ENCODE measurements around the gene PHPT1. TPM values are rescaled to one million over a fixed set of nuclear protein-coding genes. Genes with fewer than 3 reads are reported as not detected.
"Not testable (repeated sequence)": the region's sequence is repeated elsewhere in the genome, so short reads cannot be mapped to it uniquely, and the experiment has no call there.

The PHPT1 gene
- 312 TPM for polyA plus RNA-seq
- long read RNA-seq, donor 1, transcript PHPT1-204 (2 exons, 627 nt) = minor isoform, 27 of 127 reads
- long read RNA-seq, donor 1, transcript PHPT1-206 (4 exons, 618 nt) = minor isoform, 7 of 127 reads
- long read RNA-seq, donor 1, transcript PHPT1-201 (3 exons, 890 nt) = major isoform, 85 of 127 reads
- long read RNA-seq, donor 1, transcript PHPT1-205 (3 exons, 1,316 nt) = minor isoform, 8 of 127 reads
- long read RNA-seq, donor 1, partial matches to known transcripts = 0 of 127 reads
- long read RNA-seq, donor 1, other reads (novel, unspliced or antisense) = 0 of 127 reads
- long read RNA-seq, donor 2, transcript PHPT1-205 (3 exons, 1,316 nt) = minor isoform, 11 of 307 reads
- long read RNA-seq, donor 2, transcript PHPT1-206 (4 exons, 618 nt) = minor isoform, 21 of 307 reads
- long read RNA-seq, donor 2, transcript PHPT1-204 (2 exons, 627 nt) = minor isoform, 28 of 307 reads
- long read RNA-seq, donor 2, transcript PHPT1-201 (3 exons, 890 nt) = major isoform, 215 of 307 reads
- long read RNA-seq, donor 2, partial matches to known transcripts = 19 of 307 reads
- long read RNA-seq, donor 2, other reads (novel, unspliced or antisense) = 8 of 307 reads
- long read RNA-seq, donor 3 = 0 reads
- long read RNA-seq, donor 4, transcript PHPT1-201 (3 exons, 890 nt) = major isoform, 20 of 34 reads
- long read RNA-seq, donor 4, transcript PHPT1-204 (2 exons, 627 nt) = minor isoform, 8 of 34 reads
- long read RNA-seq, donor 4, partial matches to known transcripts = 0 of 34 reads
- long read RNA-seq, donor 4, other reads (novel, unspliced or antisense) = 0 of 34 reads
- long read RNA-seq, donor 5, transcript PHPT1-201 (3 exons, 890 nt) = major isoform, 103 of 156 reads
- long read RNA-seq, donor 5, transcript PHPT1-205 (3 exons, 1,316 nt) = minor isoform, 11 of 156 reads
- long read RNA-seq, donor 5, transcript PHPT1-204 (2 exons, 627 nt) = minor isoform, 20 of 156 reads
- long read RNA-seq, donor 5, transcript PHPT1-206 (4 exons, 618 nt) = minor isoform, 8 of 156 reads
- long read RNA-seq, donor 5, partial matches to known transcripts = 7 of 156 reads
- long read RNA-seq, donor 5, other reads (novel, unspliced or antisense) = 0 of 156 reads
- long read RNA-seq, donor 6, transcript PHPT1-206 (4 exons, 618 nt) = minor isoform, 9 of 1,090 reads
- long read RNA-seq, donor 6, transcript PHPT1-204 (2 exons, 627 nt) = minor isoform, 68 of 1,090 reads
- long read RNA-seq, donor 6, transcript PHPT1-203 (4 exons, 619 nt) = minor isoform, 9 of 1,090 reads
- long read RNA-seq, donor 6, transcript PHPT1-201 (3 exons, 890 nt) = major isoform, 149 of 1,090 reads
- long read RNA-seq, donor 6, partial matches to known transcripts = 252 of 1,090 reads
- long read RNA-seq, donor 6, other reads (novel, unspliced or antisense) = 598 of 1,090 reads
- long read RNA-seq, donor 7, transcript PHPT1-205 (3 exons, 1,316 nt) = minor isoform, 7 of 132 reads
- long read RNA-seq, donor 7, transcript PHPT1-204 (2 exons, 627 nt) = minor isoform, 16 of 132 reads
- long read RNA-seq, donor 7, transcript PHPT1-201 (3 exons, 890 nt) = major isoform, 98 of 132 reads
- long read RNA-seq, donor 7, partial matches to known transcripts = 7 of 132 reads
- long read RNA-seq, donor 7, other reads (novel, unspliced or antisense) = 0 of 132 reads
- long read RNA-seq, donor 8, transcript PHPT1-204 (2 exons, 627 nt) = minor isoform, 70 of 347 reads
- long read RNA-seq, donor 8, transcript PHPT1-206 (4 exons, 618 nt) = minor isoform, 16 of 347 reads
- long read RNA-seq, donor 8, transcript PHPT1-201 (3 exons, 890 nt) = major isoform, 224 of 347 reads
- long read RNA-seq, donor 8, transcript PHPT1-205 (3 exons, 1,316 nt) = minor isoform, 10 of 347 reads
- long read RNA-seq, donor 8, partial matches to known transcripts = 20 of 347 reads
- long read RNA-seq, donor 8, other reads (novel, unspliced or antisense) = 0 of 347 reads
- long read RNA-seq, donor 9, transcript PHPT1-206 (4 exons, 618 nt) = minor isoform, 16 of 280 reads
- long read RNA-seq, donor 9, transcript PHPT1-205 (3 exons, 1,316 nt) = minor isoform, 7 of 280 reads
- long read RNA-seq, donor 9, transcript PHPT1-201 (3 exons, 890 nt) = major isoform, 183 of 280 reads
- long read RNA-seq, donor 9, transcript PHPT1-204 (2 exons, 627 nt) = minor isoform, 48 of 280 reads
- long read RNA-seq, donor 9, partial matches to known transcripts = 16 of 280 reads
- long read RNA-seq, donor 9, other reads (novel, unspliced or antisense) = 6 of 280 reads
- long read RNA-seq, donor 10, transcript PHPT1-201 (3 exons, 890 nt) = major isoform, 165 of 272 reads
- long read RNA-seq, donor 10, transcript PHPT1-204 (2 exons, 627 nt) = minor isoform, 67 of 272 reads
- long read RNA-seq, donor 10, transcript PHPT1-205 (3 exons, 1,316 nt) = minor isoform, 10 of 272 reads
- long read RNA-seq, donor 10, transcript PHPT1-206 (4 exons, 618 nt) = minor isoform, 6 of 272 reads
- long read RNA-seq, donor 10, partial matches to known transcripts = 23 of 272 reads
- long read RNA-seq, donor 10, other reads (novel, unspliced or antisense) = 0 of 272 reads
- long read RNA-seq, donor 11, transcript PHPT1-206 (4 exons, 618 nt) = minor isoform, 10 of 176 reads
- long read RNA-seq, donor 11, transcript PHPT1-201 (3 exons, 890 nt) = major isoform, 121 of 176 reads
- long read RNA-seq, donor 11, transcript PHPT1-204 (2 exons, 627 nt) = minor isoform, 23 of 176 reads
- long read RNA-seq, donor 11, partial matches to known transcripts = 16 of 176 reads
- long read RNA-seq, donor 11, other reads (novel, unspliced or antisense) = 0 of 176 reads

DNA sequence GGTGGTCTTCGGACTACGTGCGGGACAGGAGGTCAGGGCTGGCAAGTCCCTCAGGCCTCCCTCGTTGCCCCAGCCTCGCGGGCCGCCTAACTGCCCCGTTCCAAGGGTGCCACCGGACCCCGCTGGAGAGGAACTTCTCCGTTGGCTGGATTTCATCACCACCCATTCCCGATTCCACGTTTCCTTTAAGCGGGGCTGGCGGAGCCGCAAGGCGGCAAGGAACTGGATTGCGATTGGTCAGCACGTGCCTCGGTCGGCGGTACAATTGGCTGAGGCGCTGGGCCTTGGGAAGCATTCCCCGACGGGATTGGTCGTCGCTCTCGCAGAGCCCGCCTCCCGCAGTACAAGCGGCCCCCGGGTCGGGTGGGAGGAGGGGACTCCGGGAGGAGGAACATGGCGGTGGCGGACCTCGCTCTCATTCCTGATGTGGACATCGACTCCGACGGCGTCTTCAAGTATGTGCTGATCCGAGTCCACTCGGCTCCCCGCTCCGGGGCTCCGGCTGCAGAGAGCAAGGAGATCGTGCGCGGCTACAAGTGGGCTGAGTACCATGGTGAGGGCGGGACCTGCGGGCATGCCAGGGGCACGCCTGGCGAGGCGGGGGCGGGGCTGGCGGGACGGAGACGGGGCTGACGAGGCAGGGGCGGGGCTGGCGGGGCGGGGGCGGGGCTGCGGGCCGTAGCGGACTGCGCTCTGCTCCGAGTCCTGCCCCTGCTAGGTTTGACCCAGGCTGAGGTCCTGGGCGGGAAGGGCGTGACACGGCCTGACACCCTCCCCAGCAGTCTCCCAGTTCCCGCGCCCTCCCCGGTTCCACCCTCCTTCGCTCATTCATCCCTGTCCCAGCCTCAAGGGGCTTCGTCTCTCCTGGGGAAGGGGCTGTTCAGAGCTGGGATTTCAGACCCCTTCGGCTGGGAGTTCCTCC, at the start of gene PHPT1:
TSS of gene PHPT1 (plus strand) at position 372 of the 922 bp plus-strand sequence. CDS start at position 394, 22 bp downstream.
- Histone ChIP-seq H3K4me3 (ENCODE audit: low read length) (peak within 1 kb of the TSS; percentile 100), H3K36me3 (ENCODE audit: control insufficient read depth, insufficient read depth, low read length) (peaks cover 36% of the 10 kb centered on the region), H3K27me3 (ENCODE audit: control insufficient read depth, insufficient read depth, low read length) (peaks cover 28% of the 10 kb centered on the region), H3K9me3 (ENCODE audit: control insufficient read depth, low read depth, low read length) (peaks cover 30% of the 10 kb centered on the region), H3K4me1 (ENCODE audit: control insufficient read depth, insufficient read depth, low read length) (peaks cover 49% of the 10 kb centered on the region), H3K27ac (ENCODE audit: low read length) (peak within 1 kb of the TSS; percentile 100)
- peak; percentile 99 for DNase-seq
- 0% methylated on average over 2 of the region's 77 CpGs for WGBS (ENCODE audit: insufficient coverage, low lambda C conversion rate)

DNA sequence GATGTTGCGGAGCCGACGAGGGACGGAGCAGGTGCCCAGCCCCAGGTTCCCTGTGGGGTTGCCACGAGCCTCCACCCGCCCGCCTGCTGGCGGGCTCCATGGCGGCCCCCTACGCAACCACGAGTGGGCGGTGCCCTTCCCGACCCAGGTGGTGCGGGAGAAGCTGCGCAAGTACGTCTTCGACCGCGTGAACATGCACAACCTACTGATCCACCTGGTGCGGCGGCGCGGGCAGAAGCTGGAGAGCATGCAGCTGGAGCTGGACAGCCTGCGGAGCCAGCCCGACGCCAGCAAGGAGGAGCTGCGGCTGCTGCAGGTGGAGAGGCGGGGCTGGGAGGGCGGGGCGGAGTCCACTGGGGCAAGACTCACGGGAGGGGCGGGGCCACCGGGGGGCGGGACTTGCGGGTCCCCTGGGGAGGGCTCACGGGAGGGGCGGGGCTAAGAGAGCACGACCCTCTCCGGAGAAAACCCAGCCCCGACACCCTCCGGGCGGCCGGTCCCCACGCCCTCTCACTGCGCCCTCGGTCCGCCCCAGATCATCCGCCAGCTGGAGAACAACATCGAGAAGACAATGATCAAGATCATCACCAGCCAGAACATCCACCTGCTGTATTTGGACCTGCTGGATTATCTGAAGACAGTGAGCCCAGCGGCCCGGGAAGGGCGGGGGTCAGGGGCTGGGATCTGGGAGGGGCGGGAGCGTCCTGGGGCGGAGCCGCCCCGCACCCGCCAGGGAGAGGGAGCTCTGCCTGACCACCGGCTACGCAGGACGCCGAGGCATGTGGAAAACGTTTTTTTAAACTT, 49.2 kb upstream of the PHPT1 start:
- DNase-seq = peak; percentile 84 to 92
- H3K27ac ChIP-seq (ENCODE audit: low read length) = peak overlapping the region; percentile 96
- H3K36me3 ChIP-seq (ENCODE audit: control insufficient read depth, insufficient read depth, low read length) = no peaks in the 10 kb centered on the region
- no CpG with 5 or more reads among the region's 63 CpGs for WGBS (ENCODE audit: insufficient coverage, low lambda C conversion rate)
- H3K27me3 ChIP-seq (ENCODE audit: control insufficient read depth, insufficient read depth, low read length) = peaks cover 21% of the 10 kb centered on the region
- peak overlapping the region; percentile 68 for H3K4me3 ChIP-seq (ENCODE audit: low read length)
- peaks cover 13% of the 10 kb centered on the region for H3K9me3 ChIP-seq (ENCODE audit: control insufficient read depth, low read depth, low read length)
- H3K4me1 ChIP-seq (ENCODE audit: control insufficient read depth, insufficient read depth, low read length) = peaks cover 54% of the 10 kb centered on the region

DNA sequence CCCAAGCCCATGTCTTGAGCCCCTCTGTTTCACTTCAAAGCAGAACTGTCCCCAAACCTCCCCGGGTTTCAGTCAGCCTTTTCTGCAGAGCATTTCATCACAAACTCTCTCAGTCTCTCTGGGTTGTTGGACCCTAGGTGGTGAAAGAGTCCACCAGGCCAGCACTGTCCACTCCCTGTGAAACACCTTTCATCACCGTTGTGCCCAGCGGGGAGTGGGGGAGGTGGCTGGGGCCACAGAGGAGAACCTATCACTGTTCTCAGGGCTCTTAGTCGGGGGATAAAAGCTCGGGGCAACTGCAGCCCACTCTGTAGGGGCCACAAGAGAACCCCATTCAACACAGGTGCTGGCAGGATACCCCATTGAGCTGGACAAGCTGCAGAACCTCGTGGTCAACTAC, 46.9 kb upstream of the PHPT1 start:
- DNase-seq = no peak
- Histone ChIP-seq H3K4me3 (ENCODE audit: low read length) (no peak overlapping the region), H3K27me3 (ENCODE audit: control insufficient read depth, insufficient read depth, low read length) (peaks cover 21% of the 10 kb centered on the region), H3K4me1 (ENCODE audit: control insufficient read depth, insufficient read depth, low read length) (peaks cover 42% of the 10 kb centered on the region), H3K36me3 (ENCODE audit: control insufficient read depth, insufficient read depth, low read length) (peaks cover 15% of the 10 kb centered on the region), H3K9me3 (ENCODE audit: control insufficient read depth, low read depth, low read length) (peaks cover 13% of the 10 kb centered on the region), H3K27ac (ENCODE audit: low read length) (no peak overlapping the region)
- WGBS (ENCODE audit: insufficient coverage, low lambda C conversion rate) = no CpG with 5 or more reads among the region's 6 CpGs

DNA sequence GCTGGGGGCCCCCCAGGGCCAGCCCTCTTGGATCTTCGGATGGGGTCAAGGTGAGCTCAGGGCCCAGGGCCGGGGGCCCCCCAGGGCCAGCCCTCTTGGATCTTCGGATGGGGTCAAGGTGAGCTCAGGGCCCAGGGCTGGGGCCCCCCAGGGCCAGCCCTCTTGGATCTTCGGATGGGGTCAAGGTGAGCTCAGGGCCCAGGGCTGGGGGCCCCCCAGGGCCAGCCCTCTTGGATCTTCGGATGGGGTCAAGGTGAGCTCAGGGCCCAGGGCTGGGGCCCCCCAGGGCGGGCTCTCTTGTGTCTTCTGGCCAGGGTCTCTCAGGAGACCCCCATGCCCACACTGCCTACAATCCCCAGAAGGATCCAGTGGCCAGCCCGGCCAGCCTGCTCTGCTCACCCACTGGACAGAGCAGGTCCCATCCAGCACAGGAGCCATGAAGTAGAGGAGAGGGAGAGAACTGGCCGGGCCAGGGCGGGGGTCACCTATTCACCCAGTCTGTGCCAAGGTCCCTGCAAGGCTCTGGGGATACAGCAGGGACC, 46.1 kb upstream of the PHPT1 start:
- WGBS (ENCODE audit: insufficient coverage, low lambda C conversion rate) = no CpG with 5 or more reads among the region's 9 CpGs
- H3K4me3 ChIP-seq (ENCODE audit: low read length); DNase-seq; H3K27ac ChIP-seq (ENCODE audit: low read length): not testable (repeated sequence)
- Histone ChIP-seq H3K9me3 (ENCODE audit: control insufficient read depth, low read depth, low read length) (peaks cover 13% of the 10 kb centered on the region), H3K27me3 (ENCODE audit: control insufficient read depth, insufficient read depth, low read length) (peaks cover 21% of the 10 kb centered on the region), H3K4me1 (ENCODE audit: control insufficient read depth, insufficient read depth, low read length) (peaks cover 36% of the 10 kb centered on the region), H3K36me3 (ENCODE audit: control insufficient read depth, insufficient read depth, low read length) (peaks cover 15% of the 10 kb centered on the region)

DNA sequence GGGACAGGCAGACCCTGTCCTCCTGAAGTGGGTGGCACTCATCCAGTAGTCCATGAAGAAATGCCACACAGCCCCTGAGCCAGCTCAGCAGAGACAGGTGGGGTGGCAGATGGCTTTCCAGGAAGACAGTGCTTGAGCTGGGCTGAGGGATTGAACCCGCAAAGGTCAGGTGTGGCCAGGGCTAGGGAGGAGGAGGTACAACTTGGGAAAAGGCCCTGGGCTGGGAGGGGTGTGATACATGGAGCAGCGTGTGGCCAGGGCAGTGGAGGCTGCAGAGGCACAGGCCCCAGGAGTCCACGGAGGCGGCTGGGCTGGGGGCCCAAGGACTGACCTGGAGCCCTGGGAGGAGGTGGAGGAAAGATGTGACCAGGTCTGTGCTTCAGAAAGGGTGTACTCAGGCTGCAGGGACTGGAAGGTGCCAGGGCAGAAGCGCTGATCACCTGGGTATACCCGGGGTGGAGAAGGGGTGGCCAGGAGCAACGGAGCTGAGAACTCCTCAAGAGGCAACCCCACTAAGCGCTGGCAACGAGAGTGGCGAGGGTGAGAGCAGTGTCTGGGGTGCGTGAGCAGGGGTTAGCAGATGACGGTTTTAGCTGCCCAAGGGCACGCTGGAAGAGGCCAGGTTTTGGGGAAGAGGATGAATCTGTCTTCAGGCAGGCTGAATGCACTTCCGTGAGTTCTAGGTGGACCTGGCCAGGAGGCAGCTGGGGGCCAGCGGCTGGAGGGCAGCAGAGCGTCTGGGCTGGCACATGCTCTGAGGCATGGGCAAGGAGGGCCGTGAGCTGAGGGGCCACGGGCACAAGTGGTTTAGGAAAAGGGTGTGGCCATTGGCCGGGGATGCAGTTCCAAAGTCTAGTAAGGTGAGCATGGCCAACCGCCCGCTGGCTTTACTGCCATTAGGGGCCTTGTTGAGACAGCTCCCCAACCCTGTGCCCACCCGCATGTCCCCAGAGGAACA, 45.4 kb upstream of the PHPT1 start:
- no peak overlapping the region for H3K4me3 ChIP-seq (ENCODE audit: low read length)
- peaks cover 18% of the 10 kb centered on the region for H3K27me3 ChIP-seq (ENCODE audit: control insufficient read depth, insufficient read depth, low read length)
- no peak for DNase-seq
- peaks cover 31% of the 10 kb centered on the region for H3K4me1 ChIP-seq (ENCODE audit: control insufficient read depth, insufficient read depth, low read length)
- WGBS (ENCODE audit: insufficient coverage, low lambda C conversion rate) = no CpG with 5 or more reads among the region's 22 CpGs
- H3K36me3 ChIP-seq (ENCODE audit: control insufficient read depth, insufficient read depth, low read length) = peaks cover 15% of the 10 kb centered on the region
- peaks cover 13% of the 10 kb centered on the region for H3K9me3 ChIP-seq (ENCODE audit: control insufficient read depth, low read depth, low read length)
- no peak overlapping the region for H3K27ac ChIP-seq (ENCODE audit: low read length)

DNA sequence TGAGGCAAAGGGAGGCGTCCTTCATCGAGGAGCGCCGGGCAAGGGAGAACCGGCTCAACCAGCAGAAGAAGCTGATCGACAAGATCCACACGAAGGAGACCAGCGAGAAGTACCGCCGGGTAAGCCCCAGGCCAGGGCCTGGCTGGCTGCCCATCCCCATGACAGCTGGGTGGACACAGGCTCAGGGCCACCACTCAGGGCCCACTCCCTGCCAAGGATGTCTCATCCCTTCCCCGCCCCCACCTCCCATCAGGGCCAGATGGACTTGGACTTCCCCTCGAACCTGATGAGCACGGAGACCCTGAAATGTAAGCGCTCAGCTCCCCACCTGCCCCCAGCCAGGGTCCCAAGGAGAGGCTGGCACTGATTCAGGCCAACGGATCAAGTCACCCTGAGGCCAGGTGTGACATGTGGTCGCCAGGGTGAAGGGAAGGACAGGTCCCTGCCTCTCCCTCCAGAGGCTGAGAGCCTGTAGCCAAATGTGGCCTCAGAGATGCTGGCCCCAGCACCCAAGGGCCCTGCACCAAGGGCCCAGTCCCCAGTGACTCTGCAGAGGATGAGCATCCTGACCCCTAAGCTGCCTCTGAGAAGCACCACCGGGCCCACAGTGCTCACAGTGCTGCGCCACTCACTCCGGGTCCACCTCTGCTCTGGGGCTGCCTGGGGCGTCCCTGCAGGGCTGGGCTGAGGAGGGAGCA, 44.6 kb upstream of the PHPT1 start:
- no peak for DNase-seq
- Histone ChIP-seq H3K4me3 (ENCODE audit: low read length) (no peak overlapping the region), H3K4me1 (ENCODE audit: control insufficient read depth, insufficient read depth, low read length) (peaks cover 27% of the 10 kb centered on the region), H3K27ac (ENCODE audit: low read length) (no peak overlapping the region), H3K9me3 (ENCODE audit: control insufficient read depth, low read depth, low read length) (peaks cover 5% of the 10 kb centered on the region), H3K36me3 (ENCODE audit: control insufficient read depth, insufficient read depth, low read length) (peaks cover 16% of the 10 kb centered on the region), H3K27me3 (ENCODE audit: control insufficient read depth, insufficient read depth, low read length) (peaks cover 10% of the 10 kb centered on the region)
- 80% methylated on average over 1 of the region's 20 CpGs for WGBS (ENCODE audit: insufficient coverage, low lambda C conversion rate)

Data from large intestine (tissue), 12 donors.